Mesenchymal stem cell (in vitro differentiated cells and primary cell): Measurements from ENCODE around the gene FRMD4A.

ENCODE experiments used
- DNase-seq: peaks from one replicate; pipeline ENCODE4 v3.0.0-alpha.2; 2013
- H2AFZ ChIP-seq: one replicate; pipeline ENCODE4 v1.6.1; 2013; ENCODE audit warnings: low read depth, mild to moderate bottlenecking, control low read depth, inconsistent platforms, low read length, moderate library complexity
- H2AK5ac ChIP-seq: 2 replicates; pipeline ENCODE4 v1.6.1; 2013; ENCODE audit warnings: low read length, moderate library complexity, mild to moderate bottlenecking, inconsistent platforms; ENCODE audit not compliant: severe bottlenecking
- H2BK120ac ChIP-seq: one replicate; pipeline ENCODE4 v1.6.1; 2013; ENCODE audit warnings: low read depth, mild to moderate bottlenecking, inconsistent platforms, low read length, moderate library complexity
- H2BK12ac ChIP-seq, 2 experiments: one replicate each; pipeline ENCODE4 v1.6.1; 2013; ENCODE audit warnings: inconsistent platforms in 2 of 2, low read length in 2 of 2, mild to moderate bottlenecking in 2 of 2, moderate library complexity in 2 of 2, control low read depth in 1 of 2
- H2BK15ac ChIP-seq: one replicate; pipeline ENCODE4 v1.6.1; 2013; ENCODE audit warnings: mild to moderate bottlenecking, low read depth, inconsistent platforms; ENCODE audit not compliant: poor library complexity, severe bottlenecking
- H2BK5ac ChIP-seq: 2 replicates; pipeline ENCODE4 v1.6.1; 2013; ENCODE audit warnings: low read depth, mild to moderate bottlenecking, low read length, control low read depth, inconsistent platforms; ENCODE audit not compliant: poor library complexity, severe bottlenecking
- H3K14ac ChIP-seq, 2 experiments: one replicate each; pipeline ENCODE4 v1.6.1; 2013; ENCODE audit warnings: inconsistent platforms in 2 of 2, low read length in 2 of 2, control low read depth in 1 of 2, mild to moderate bottlenecking in 1 of 2, moderate library complexity in 1 of 2
- H3K18ac ChIP-seq, 2 experiments: one replicate each; pipeline ENCODE4 v1.6.1; 2013; ENCODE audit warnings: inconsistent platforms in 2 of 2, low read length in 2 of 2, control low read depth in 1 of 2, low read depth in 1 of 2, mild to moderate bottlenecking in 1 of 2
- H3K23ac ChIP-seq, 2 experiments: one replicate each; pipeline ENCODE4 v1.6.1; 2013; ENCODE audit warnings: inconsistent platforms in 2 of 2, low read length in 2 of 2, mild to moderate bottlenecking in 2 of 2, moderate library complexity in 2 of 2, control low read depth in 1 of 2
- H3K27ac ChIP-seq: 2 replicates; pipeline ENCODE4 v1.5.1; 2013; ENCODE audit warnings: mild to moderate bottlenecking, moderate library complexity, low read length, control low read depth, inconsistent platforms; ENCODE audit not compliant: poor library complexity, severe bottlenecking
- H3K27me3 ChIP-seq, 2 experiments: 2 replicates each; pipeline versions ENCODE4 v1.6.1 to v1.7.0; 2013; ENCODE audit warnings: low read length in 2 of 2, mild to moderate bottlenecking in 2 of 2, moderate library complexity in 2 of 2, control low read depth in 1 of 2, inconsistent platforms in 1 of 2; ENCODE audit not compliant: control insufficient read depth in 1 of 2, insufficient read depth in 1 of 2
- H3K36me3 ChIP-seq, 2 experiments: 2 replicates each; pipeline versions ENCODE4 v1.6.1 to v1.7.0; 2013; ENCODE audit warnings: low read length in 2 of 2, control low read depth in 1 of 2, inconsistent platforms in 1 of 2, low read depth in 1 of 2, mild to moderate bottlenecking in 1 of 2; ENCODE audit not compliant: insufficient read depth in 2 of 2, control insufficient read depth in 1 of 2
- H3K4ac ChIP-seq, 2 experiments: one replicate each; pipeline ENCODE4 v1.6.1; 2013; ENCODE audit warnings: inconsistent platforms in 2 of 2, low read length in 2 of 2, mild to moderate bottlenecking in 2 of 2, moderate library complexity in 2 of 2, control low read depth in 1 of 2, low read depth in 1 of 2
- H3K4me1 ChIP-seq: 2 replicates; pipeline ENCODE4 v1.6.1; 2013; ENCODE audit warnings: low read depth, low read length, control low read depth; ENCODE audit not compliant: control insufficient read depth, insufficient read depth
- H3K4me2 ChIP-seq: 2 replicates; pipeline ENCODE4 v1.6.1; 2013; ENCODE audit warnings: low read length, mild to moderate bottlenecking, inconsistent platforms; ENCODE audit not compliant: poor library complexity, severe bottlenecking
- H3K4me3 ChIP-seq, 2 experiments: 2 replicates each; pipeline versions ENCODE4 v1.5.1 to v1.7.0; 2013; ENCODE audit warnings: low read length in 2 of 2, mild to moderate bottlenecking in 2 of 2, control low read depth in 1 of 2, low read depth in 1 of 2; ENCODE audit not compliant: insufficient read depth in 1 of 2
- H3K79me1 ChIP-seq: replicated peaks from 2 replicates; pipeline ENCODE4 v1.6.1; 2013; ENCODE audit warnings: mild to moderate bottlenecking, control low read depth, low read length, inconsistent platforms; ENCODE audit not compliant: poor library complexity, severe bottlenecking
- H3K9ac ChIP-seq: 2 replicates; pipeline ENCODE4 v1.7.0; 2013; ENCODE audit warnings: mild to moderate bottlenecking, low read length, moderate library complexity
- H3K9me3 ChIP-seq: 2 replicates; pipeline ENCODE4 v1.7.0; 2013; ENCODE audit warnings: mild to moderate bottlenecking, low read length; ENCODE audit not compliant: control insufficient read depth
- H4K8ac ChIP-seq: one replicate; pipeline ENCODE4 v1.6.1; 2013; ENCODE audit warnings: inconsistent platforms, mild to moderate bottlenecking, low read length, moderate library complexity
- H4K91ac ChIP-seq: one replicate; pipeline ENCODE4 v1.6.1; 2013; ENCODE audit warnings: mild to moderate bottlenecking, low read length, inconsistent platforms
- WGBS: methylation state at CpG from one replicate; pipeline ENCODE4 v1.1.7; 2013; ENCODE audit warnings: mixed read lengths; 5-methylcytosine and 5-hydroxymethylcytosine counted together

Gene FRMD4A

GRCh38 chr10:13745271-13745670 lies 585.5 kb downstream of the FRMD4A start:
- Histone ChIP-seq H4K91ac (no peak overlapping the region), H3K4me3 (no peak overlapping the region), H3K9ac (no peak overlapping the region), H2AFZ (no peak overlapping the region), H2BK5ac (no peak overlapping the region), H4K8ac (no peak overlapping the region), H3K14ac (no peak overlapping the region), H3K27ac (no peak overlapping the region), H3K79me1 (no peaks in the 10 kb centered on the region), H3K23ac (no peak overlapping the region), H2AK5ac (no peak overlapping the region), H2BK15ac (no peak overlapping the region), H3K18ac (no peak overlapping the region), H3K27me3 (no peaks in the 10 kb centered on the region), H3K4ac (no peak overlapping the region), H3K4me1 (peaks cover 20% of the 10 kb centered on the region), H3K36me3 (peaks cover 1 to 5% of the 10 kb centered on the region in 2 experiments), H3K9me3 (no peaks in the 10 kb centered on the region), H3K4me2 (no peak overlapping the region), H2BK120ac (no peak overlapping the region), H2BK12ac (no peak overlapping the region)
- no peak for DNase-seq
- 93% methylated on average over 7 of the region's 7 CpGs for WGBS

DNA sequence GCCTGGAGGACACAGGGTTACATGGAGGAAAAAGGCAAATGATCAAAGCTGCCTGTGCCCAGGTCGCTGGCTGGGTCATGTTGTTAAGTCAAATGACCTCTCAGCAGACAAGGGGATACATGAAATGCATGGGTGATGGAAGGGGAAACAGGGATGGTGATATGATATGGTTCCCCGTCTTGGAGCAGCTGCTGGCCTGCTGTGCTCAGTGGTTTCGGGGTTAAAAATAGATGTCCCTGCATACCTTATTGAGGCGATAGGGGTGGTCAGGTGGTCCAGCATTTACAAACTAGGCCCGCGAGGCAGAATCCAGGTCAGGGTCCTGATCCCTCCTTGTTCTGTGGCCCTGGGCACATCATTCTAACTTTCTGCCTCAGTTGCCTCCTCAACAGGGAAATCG lies 586.8 kb downstream of the FRMD4A start:
- Histone ChIP-seq H3K4me3 (no peak overlapping the region), H4K91ac (no peak overlapping the region), H3K9ac (no peak overlapping the region), H3K79me1 (no peaks in the 10 kb centered on the region), H3K4me2 (no peak overlapping the region), H3K36me3 (peaks cover 5 to 12% of the 10 kb centered on the region in 2 experiments), H2BK15ac (peak overlapping the region; percentile 54), H3K4me1 (peaks cover 20% of the 10 kb centered on the region), H2AK5ac (peak overlapping the region; percentile 68), H3K27me3 (no peaks in the 10 kb centered on the region), H3K14ac (no peak overlapping the region), H3K4ac (no peak overlapping the region), H3K9me3 (no peaks in the 10 kb centered on the region), H2AFZ (no peak overlapping the region), H3K27ac (no peak overlapping the region), H3K23ac (no peak overlapping the region), H4K8ac (no peak overlapping the region), H3K18ac (no peak overlapping the region), H2BK12ac (no peak overlapping the region), H2BK5ac (no peak overlapping the region), H2BK120ac (no peak overlapping the region)
- 97% methylated on average over 6 of the region's 7 CpGs for WGBS
- no peak for DNase-seq

DNA sequence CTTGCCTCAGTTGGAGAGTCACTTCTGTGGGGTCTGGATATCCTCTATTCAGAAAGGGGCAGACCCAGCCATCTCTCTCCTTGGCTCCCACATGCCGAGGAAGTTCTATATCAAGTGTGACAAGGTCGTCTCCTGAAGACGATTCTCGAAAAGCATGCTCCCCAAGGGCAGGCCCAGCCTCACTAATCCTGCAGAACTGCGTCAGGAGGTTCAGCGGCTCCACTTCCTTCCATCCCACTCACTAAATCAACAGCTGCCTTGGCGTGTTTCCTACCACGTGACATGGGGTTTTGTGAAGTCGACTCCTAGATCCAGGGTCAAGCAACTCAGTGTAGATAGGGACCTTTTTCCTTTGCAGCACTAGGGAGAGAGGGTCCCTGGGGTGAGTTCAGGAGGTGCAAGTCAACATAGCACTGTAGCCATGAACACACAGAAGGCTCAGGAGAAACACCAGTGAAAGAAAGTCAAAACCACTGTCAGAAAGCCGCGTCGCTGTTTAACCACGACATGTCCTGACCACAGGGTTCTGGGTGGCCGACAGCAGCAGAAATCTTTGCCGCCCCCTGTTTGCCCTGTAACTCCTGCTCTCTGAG lies 587.5 kb downstream of the FRMD4A start:
- no peak overlapping the region for H2BK120ac ChIP-seq
- peak overlapping the region in 1 of 2 experiments; percentile 31 for H3K4ac ChIP-seq
- H2AK5ac ChIP-seq: peak overlapping the region; percentile 58
- H3K27me3 ChIP-seq: no peaks in the 10 kb centered on the region
- H2BK12ac ChIP-seq: no peak overlapping the region
- no peaks in the 10 kb centered on the region for H3K79me1 ChIP-seq
- H3K23ac ChIP-seq: no peak overlapping the region
- H2BK15ac ChIP-seq: no peak overlapping the region
- peaks cover 20% of the 10 kb centered on the region for H3K4me1 ChIP-seq
- H3K9ac ChIP-seq: no peak overlapping the region
- H3K18ac ChIP-seq: no peak overlapping the region
- H3K4me2 ChIP-seq: no peak overlapping the region
- no peak for DNase-seq
- H3K9me3 ChIP-seq: no peaks in the 10 kb centered on the region
- H2AFZ ChIP-seq: no peak overlapping the region
- no peak overlapping the region for H2BK5ac ChIP-seq
- H3K36me3 ChIP-seq: peaks cover 5 to 15% of the 10 kb centered on the region in 2 experiments
- H3K14ac ChIP-seq: no peak overlapping the region
- no peak overlapping the region for H4K91ac ChIP-seq
- peak overlapping the region; percentile 13 for H4K8ac ChIP-seq
- no peak overlapping the region for H3K4me3 ChIP-seq
- no peak overlapping the region for H3K27ac ChIP-seq
- WGBS: 75% methylated on average over 13 of the region's 15 CpGs

- Histone ChIP-seq H3K4me3 (no peak overlapping the region), H2BK120ac (no peak overlapping the region), H2AK5ac (no peak overlapping the region), H3K14ac (no peak overlapping the region), H3K36me3 (peaks cover 9 to 25% of the 10 kb centered on the region in 2 experiments), H3K9me3 (no peaks in the 10 kb centered on the region), H4K8ac (no peak overlapping the region), H3K9ac (no peak overlapping the region), H3K4me1 (peaks cover 19% of the 10 kb centered on the region), H3K27ac (no peak overlapping the region), H4K91ac (no peak overlapping the region), H3K27me3 (no peaks in the 10 kb centered on the region), H3K4me2 (no peak overlapping the region), H3K4ac (no peak overlapping the region), H3K23ac (no peak overlapping the region), H2BK12ac (no peak overlapping the region), H2BK5ac (no peak overlapping the region), H3K79me1 (no peaks in the 10 kb centered on the region), H2AFZ (no peak overlapping the region), H3K18ac (no peak overlapping the region), H2BK15ac (no peak overlapping the region)
- WGBS: 96% methylated on average over 5 of the region's 5 CpGs
- DNase-seq: no peak
Measured at GRCh38 chr10:13741438-13741837, 589.3 kb downstream of the FRMD4A start.
